NT2/D1 (cell line): ENCODE measurements around the gene LYRM4.

ENCODE experiments used
- SUZ12 ChIP-seq: IDR thresholded peaks from 2 replicates; pipeline ENCODE4 v1.6.1; 2011; ENCODE audit not compliant: insufficient read length, insufficient read depth; ENCODE audit errors: extremely low read depth
- YY1 ChIP-seq: IDR thresholded peaks from 2 replicates; pipeline ENCODE4 v1.6.1; 2011; ENCODE audit not compliant: insufficient read length, insufficient read depth
- ZNF274 ChIP-seq: IDR thresholded peaks from 2 replicates; pipeline ENCODE4 v1.6.1; 2011; ENCODE audit warnings: mild to moderate bottlenecking, low read depth, low read length

- no peak for TF ChIP-seq ZNF274
- no peak for TF ChIP-seq YY1
- TF ChIP-seq SUZ12 = no peak
These were observed 19.2 kb upstream of the LYRM4 start for GRCh38 chr6:5279891-5280338.
